Hematopoietic multipotent progenitor cell treated with erythropoietin and hydrocortisone succinate and interleukin-3 and kit ligand, for 17 days (in vitro differentiated cells): ENCODE measurements around the gene IDI1.

Experiments
- DNase-seq: peaks from one replicate; pipeline ENCODE4 v3.0.0-alpha.2; 2015; ENCODE audit warnings: low spot score

IDI1 gene

DNA sequence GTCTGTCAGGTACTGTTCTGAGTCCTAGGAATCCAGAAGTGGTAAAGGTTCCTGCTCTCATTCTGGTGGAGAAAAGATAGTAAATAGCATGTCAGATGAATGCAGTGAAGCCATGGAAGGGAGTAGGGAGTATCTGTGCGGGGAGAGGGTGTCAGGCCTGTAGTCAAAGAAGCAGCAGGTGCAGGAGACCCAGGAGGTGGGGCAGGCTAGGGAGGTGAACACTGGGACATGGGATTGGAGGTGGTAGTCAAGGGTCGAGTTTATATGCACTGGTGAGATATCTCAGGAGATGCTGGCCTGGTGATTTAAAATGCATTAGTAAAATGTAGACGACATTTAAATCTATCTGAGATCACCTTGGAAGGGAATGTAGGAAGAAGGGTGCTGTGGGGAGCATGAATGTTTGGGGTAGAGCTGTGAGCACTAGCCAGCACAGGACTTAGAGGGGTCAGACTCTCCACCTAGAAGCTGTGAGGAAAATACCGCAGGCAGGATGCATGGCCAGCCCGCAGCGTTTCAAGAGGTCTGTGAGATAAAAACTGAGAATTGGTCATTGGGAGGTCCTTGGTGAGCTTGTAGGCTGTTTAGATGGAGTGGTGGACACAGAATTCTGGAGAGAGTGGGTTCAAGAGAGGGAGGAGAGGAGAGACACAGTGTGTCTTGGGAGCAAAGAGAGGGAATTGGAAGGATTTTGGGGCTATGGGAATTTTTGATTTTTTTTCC is 53.9 kb downstream of the IDI1 start:
- no peak for DNase-seq

- no peak for DNase-seq
These were observed 56.0 kb downstream of the IDI1 start for GRCh38 chr10:992871-993270.

DNA sequence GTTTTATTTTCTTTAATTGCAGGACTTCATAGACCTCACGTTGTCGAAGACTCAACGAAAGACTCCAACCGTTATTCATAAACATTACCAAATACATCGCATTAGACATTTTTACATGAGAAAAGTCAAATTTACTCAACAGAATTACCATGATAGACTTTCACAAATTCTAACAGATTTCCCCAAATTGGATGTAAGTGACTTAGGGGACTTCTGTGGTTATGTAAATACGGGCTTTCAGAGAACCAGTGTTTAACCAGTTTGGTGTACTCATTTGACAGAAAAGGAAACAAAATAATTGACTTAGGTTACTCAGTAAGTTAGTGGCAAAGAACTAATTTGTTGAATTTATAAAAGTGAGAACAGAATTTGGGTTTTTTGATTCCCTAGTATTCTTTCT is 56.5 kb downstream of the IDI1 start:
- no peak for DNase-seq

DNA sequence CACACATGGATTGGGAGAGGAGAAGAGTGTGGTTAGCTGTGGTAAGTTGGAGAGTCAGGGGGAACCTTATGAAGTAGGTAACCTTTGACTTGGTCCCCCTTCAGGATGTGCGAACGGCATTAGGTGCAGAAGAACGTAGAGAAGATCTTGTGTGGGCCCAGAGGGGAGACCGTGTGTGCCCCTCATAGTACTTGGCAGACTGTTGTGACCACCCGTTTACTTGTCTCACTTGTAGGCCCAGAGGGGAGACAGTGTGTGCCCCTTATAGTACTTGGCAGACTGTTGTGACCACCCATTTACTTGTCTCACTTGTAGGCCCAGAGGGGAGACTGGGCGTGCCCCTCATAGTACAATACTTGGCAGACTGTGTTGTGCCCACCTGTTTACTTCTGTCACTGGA is 58.1 kb downstream of the IDI1 start:
- DNase-seq: no peak
